GM20000 (cell line): ENCODE measurements around the gene CXCR1.

Experiments used
- DNase-seq: peaks from one replicate; pipeline ENCODE4 v3.0.0; 2012; ENCODE audit warnings: low spot score
- CTCF ChIP-seq: IDR thresholded peaks from 2 replicates; pipeline ENCODE4 v1.5.1; 2012; ENCODE audit warnings: mild to moderate bottlenecking, control low read depth; ENCODE audit errors: extremely low read depth, missing control alignments

The CXCR1 gene

GRCh38 chr2:218162814-218163213 is 3.9 kb downstream of the CXCR1 start:
- no peak for TF ChIP-seq CTCF
- no peak for DNase-seq

- no peak for TF ChIP-seq CTCF
- DNase-seq: no peak
Measured at GRCh38 chr2:218161644-218162043, 5.1 kb downstream of the CXCR1 start.

- DNase-seq: no peak
- no peak for TF ChIP-seq CTCF
Measured at GRCh38 chr2:218155953-218156479, 10.7 kb downstream of the CXCR1 start.

- no peak for DNase-seq
- no peak for TF ChIP-seq CTCF
Measured at GRCh38 chr2:218152777-218153176, 14.0 kb downstream of the CXCR1 start.

GRCh38 chr2:218152172-218152571 is 14.6 kb downstream of the CXCR1 start:
- no peak for DNase-seq
- no peak for TF ChIP-seq CTCF

- no peak for TF ChIP-seq CTCF
- peak; percentile 17 for DNase-seq
Measured at GRCh38 chr2:218149848-218150440, 16.8 kb downstream of the CXCR1 start.

GRCh38 chr2:218149098-218149497 is 17.7 kb downstream of the CXCR1 start:
- no peak for TF ChIP-seq CTCF

More at GRCh38 chr2:218149098-218149497, 17.7 kb downstream of the CXCR1 start:
- no peak for DNase-seq
